ENCODE measurements around the gene MMP25. TPM values are rescaled to one million over a fixed set of nuclear protein-coding genes. Genes with fewer than 3 reads are reported as not detected.
"Not testable (repeated sequence)": the region's sequence is repeated elsewhere in the genome, so short reads cannot be mapped to it uniquely, and the experiment has no call there.

MMP25 gene
- total RNA-seq, 1 donor from 2014 or later: 0.52 TPM

- H3K4me3 ChIP-seq (ENCODE audit: low read depth, low read length): no peak overlapping the region
- TF ChIP-seq CTCF (conservative IDR thresholded peaks at IDR 0.05; ENCODE audit: low read depth, low read length): no peak
- DNase-seq (ENCODE audit: low read depth): no peak
Observed at GRCh38 chr16:3071655-3072054, 25.3 kb downstream of the MMP25 start.

DNA sequence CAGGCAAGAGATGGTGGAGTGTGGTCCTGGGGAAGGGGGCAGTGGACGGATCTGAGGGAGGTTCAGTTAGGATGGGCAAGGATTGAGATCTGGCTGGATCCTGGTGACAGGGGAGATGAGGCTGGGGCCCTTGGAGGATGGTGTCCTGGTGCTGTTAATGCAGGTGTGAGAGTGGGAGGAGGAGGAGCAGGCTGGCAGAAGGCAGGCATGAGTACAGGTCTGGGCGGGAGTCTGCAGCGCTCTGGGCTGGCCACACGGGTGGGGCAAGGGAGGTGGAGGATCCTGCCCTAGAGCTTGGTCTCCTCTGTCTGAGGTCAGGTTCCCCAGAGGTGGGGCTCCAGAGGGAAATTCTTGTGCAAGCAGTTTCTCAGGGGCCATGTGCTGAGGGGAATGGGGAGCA is 25.8 kb downstream of the MMP25 start:
- not testable (repeated sequence) for DNase-seq (ENCODE audit: low read depth); H3K4me3 ChIP-seq (ENCODE audit: low read depth, low read length)

DNA sequence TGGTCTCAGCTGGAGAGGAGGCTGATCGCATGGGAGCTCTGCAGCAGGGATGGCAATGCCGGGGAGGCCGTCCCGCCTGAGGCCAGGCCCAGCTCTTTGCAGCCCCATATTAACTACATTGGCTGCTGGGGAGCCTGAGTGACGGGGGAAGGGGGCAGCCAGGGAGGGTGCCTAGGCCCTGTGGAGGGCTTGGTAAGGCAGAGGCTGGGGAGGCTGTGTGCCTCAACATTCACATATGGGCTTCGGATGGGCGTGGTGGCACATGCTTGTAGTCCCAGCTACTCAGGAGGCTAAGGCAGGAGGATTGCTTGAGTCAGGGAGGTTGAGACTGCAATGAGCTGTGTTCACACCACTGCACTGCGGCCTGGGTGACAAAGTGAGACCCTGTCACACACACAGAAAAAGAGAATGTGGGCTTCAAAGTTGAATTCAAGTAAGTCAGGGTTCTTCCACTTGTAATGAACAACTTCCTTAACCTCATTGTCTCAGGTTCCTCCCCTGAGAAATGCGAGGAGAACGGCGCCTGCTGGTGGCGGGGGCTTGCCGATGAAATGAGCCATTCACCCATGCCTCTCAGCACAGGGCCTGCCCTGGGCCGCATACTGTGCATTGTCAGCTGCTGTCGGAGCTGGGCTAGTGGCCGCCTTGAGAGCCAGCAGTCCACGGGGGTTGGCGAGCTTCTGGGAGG is 26.4 kb downstream of the MMP25 start:
- DNase-seq (ENCODE audit: low read depth); H3K4me3 ChIP-seq (ENCODE audit: low read depth, low read length): not testable (repeated sequence)

- no peak for DNase-seq (ENCODE audit: low read depth)
- no peak for TF ChIP-seq CTCF (conservative IDR thresholded peaks at IDR 0.05; ENCODE audit: low read depth, low read length)
- H3K4me3 ChIP-seq (ENCODE audit: low read depth, low read length): no peak overlapping the region
Observed at GRCh38 chr16:3073448-3073847, 27.1 kb downstream of the MMP25 start.

- DNase-seq (ENCODE audit: low read depth): no peak
- no peak overlapping the region for H3K4me3 ChIP-seq (ENCODE audit: low read depth, low read length)
- no peak for TF ChIP-seq CTCF (conservative IDR thresholded peaks at IDR 0.05; ENCODE audit: low read depth, low read length)
Observed at GRCh38 chr16:3074860-3075522, 28.6 kb downstream of the MMP25 start.

GRCh38 chr16:3075523-3075915 is 29.2 kb downstream of the MMP25 start:
- no peak overlapping the region for H3K4me3 ChIP-seq (ENCODE audit: low read depth, low read length)
- TF ChIP-seq CTCF (conservative IDR thresholded peaks at IDR 0.05; ENCODE audit: low read depth, low read length): no peak
- no peak for DNase-seq (ENCODE audit: low read depth)

GRCh38 chr16:3075946-3076345 is 29.6 kb downstream of the MMP25 start:
- DNase-seq (ENCODE audit: low read depth); H3K4me3 ChIP-seq (ENCODE audit: low read depth, low read length): not testable (repeated sequence)

DNA sequence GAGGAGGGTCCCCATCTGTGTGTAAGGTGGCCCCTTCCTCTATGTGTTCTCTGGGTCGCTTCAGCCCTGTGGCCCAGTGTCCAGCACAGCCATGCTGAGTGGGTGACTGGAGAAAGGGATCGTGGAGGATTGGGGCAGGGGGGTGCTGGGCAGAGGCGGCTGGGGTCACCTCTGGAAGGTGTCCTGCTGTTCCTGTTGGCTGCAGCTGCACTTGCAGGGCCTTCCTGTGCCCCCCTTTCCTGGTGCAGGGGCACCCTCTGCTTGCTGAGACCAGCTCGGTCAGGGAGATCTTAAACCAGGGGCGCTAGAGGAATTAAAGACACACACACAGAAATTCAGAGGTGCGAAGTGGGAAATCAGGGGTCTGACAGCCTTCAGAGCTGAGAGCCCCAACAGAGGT is 30.2 kb downstream of the MMP25 start:
- H3K4me3 ChIP-seq (ENCODE audit: low read depth, low read length): no peak overlapping the region
- DNase-seq (ENCODE audit: low read depth): no peak
- no peak for TF ChIP-seq CTCF (conservative IDR thresholded peaks at IDR 0.05; ENCODE audit: low read depth, low read length)
